GM12878 (cell line): ENCODE data around the gene GCFC2. TPM values are rescaled to one million over a fixed set of nuclear protein-coding genes. Genes with fewer than 3 reads are reported as not detected.

Source experiments
- HDAC6 ChIP-seq: fragments of 200-600 bp; sonication (generic); IDR thresholded peaks from one replicate; pipeline ENCODE4 v1.8.0; 2017; ENCODE audit warnings: antibody characterized with exemption; ENCODE audit not compliant: unreplicated experiment
- YY1 ChIP-seq: IDR thresholded peaks from 2 replicates; pipeline ENCODE4 v1.6.1; 2011; ENCODE audit warnings: low read depth, mild to moderate bottlenecking, low read length
- polyA plus RNA-seq, 11 experiments: library from polyadenylated mRNA; depleted of rRNA in 4 of 11; unstranded in 6 of 11; stranded (reverse) in 5 of 11; fragments of >200 nt; fragmentation: Nextera tagmentation in 4 of 11; fragmentation: Illumina TruSeq in 1 of 11; extraction: Ambion mirVana in 4 of 11; extraction: Trizol in 1 of 11; gene quantifications; 1 replicate in 1 of 11; 2 replicates in 10 of 11; pipeline versions ENCODE4 v1.2.1 to v1.2.3, GENCODE V29; 2011 to 2016; ENCODE audit warnings: inconsistent platforms in 2 of 11, missing spikeins in 2 of 11, low read depth in 1 of 11
- total RNA-seq, 4 experiments: library from RNA; depleted of rRNA in 3 of 4; stranded (reverse); fragments of >200 nt in 3 of 4; fragmentation: Illumina TruSeq in 1 of 4; extraction: Trizol in 1 of 4; gene quantifications; 2 replicates each; pipeline versions ENCODE4 v1.2.1 to v1.2.3, GENCODE V29; 2013 to 2021
- TF ChIP-seq, protein P1 (sequence below): IDR thresholded peaks from 2 replicates; pipeline ENCODE4 v1.6.1; 2012; ENCODE audit warnings: improper control_type of control experiment, low read depth, low read length; ENCODE audit not compliant: insufficient replicate concordance
- TF ChIP-seq, protein P2 (sequence below), 3 experiments: IDR thresholded peaks in 2 of 3; conservative IDR thresholded peaks in 1 of 3; 2 replicates each; pipeline ENCODE4 v1.5.1; 2011; ENCODE audit warnings: low read depth in 3 of 3, low read length in 3 of 3, mild to moderate bottlenecking in 3 of 3, control low read depth in 2 of 3, moderate library complexity in 2 of 3, inconsistent platforms in 1 of 3, mixed read lengths in 1 of 3; ENCODE audit not compliant: control insufficient read depth in 2 of 3, insufficient read depth in 1 of 3; ENCODE audit errors: extremely low read depth in 1 of 3

GCFC2 gene
- total and polyA plus RNA-seq, 10 of the 15 experiments (the other 5 are each of a cell fraction or from before 2014, with no cell fraction given): 15.5 to 36.5 (median 27.4) TPM

DNA sequence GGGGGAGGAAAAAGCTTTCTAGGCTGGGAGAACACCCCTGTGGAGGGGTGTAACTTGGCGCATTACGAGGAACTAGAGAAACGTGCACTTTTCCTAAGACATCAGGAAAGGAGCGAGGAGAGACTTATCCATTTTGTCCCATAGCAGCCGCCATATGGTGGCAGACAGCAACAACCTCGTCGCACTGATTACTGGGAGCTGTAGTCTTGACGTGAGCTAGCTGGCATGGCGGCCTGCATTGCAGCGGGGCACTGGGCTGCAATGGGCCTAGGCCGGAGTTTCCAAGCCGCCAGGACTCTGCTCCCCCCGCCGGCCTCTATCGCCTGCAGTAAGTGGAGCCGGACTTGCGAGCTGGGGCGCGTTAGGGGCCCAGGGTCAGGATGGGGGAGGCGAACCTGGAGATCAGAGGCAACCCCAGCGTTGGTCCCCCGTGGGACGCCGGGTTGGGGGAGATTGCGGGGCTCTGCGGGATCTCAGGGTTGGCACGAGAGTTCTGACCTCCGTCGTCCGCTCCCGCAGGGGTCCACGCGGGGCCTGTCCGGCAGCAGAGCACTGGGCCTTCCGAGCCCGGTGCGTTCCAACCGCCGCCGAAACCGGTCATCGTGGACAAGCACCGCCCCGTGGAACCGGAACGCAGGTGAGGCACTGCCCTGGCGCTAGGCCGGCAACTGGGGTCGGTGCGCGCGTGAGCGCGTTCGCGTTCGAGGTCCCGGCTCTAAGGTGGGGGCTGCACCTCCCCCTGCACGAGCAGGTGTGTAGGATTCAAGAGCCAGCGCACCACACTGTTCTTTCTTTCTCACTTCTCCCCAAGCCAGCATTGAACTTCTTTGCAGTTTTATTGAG, 63.9 kb downstream of the GCFC2 start, which contains the start of gene MRPL19 (continued):
- TF ChIP-seq, protein P1, sequence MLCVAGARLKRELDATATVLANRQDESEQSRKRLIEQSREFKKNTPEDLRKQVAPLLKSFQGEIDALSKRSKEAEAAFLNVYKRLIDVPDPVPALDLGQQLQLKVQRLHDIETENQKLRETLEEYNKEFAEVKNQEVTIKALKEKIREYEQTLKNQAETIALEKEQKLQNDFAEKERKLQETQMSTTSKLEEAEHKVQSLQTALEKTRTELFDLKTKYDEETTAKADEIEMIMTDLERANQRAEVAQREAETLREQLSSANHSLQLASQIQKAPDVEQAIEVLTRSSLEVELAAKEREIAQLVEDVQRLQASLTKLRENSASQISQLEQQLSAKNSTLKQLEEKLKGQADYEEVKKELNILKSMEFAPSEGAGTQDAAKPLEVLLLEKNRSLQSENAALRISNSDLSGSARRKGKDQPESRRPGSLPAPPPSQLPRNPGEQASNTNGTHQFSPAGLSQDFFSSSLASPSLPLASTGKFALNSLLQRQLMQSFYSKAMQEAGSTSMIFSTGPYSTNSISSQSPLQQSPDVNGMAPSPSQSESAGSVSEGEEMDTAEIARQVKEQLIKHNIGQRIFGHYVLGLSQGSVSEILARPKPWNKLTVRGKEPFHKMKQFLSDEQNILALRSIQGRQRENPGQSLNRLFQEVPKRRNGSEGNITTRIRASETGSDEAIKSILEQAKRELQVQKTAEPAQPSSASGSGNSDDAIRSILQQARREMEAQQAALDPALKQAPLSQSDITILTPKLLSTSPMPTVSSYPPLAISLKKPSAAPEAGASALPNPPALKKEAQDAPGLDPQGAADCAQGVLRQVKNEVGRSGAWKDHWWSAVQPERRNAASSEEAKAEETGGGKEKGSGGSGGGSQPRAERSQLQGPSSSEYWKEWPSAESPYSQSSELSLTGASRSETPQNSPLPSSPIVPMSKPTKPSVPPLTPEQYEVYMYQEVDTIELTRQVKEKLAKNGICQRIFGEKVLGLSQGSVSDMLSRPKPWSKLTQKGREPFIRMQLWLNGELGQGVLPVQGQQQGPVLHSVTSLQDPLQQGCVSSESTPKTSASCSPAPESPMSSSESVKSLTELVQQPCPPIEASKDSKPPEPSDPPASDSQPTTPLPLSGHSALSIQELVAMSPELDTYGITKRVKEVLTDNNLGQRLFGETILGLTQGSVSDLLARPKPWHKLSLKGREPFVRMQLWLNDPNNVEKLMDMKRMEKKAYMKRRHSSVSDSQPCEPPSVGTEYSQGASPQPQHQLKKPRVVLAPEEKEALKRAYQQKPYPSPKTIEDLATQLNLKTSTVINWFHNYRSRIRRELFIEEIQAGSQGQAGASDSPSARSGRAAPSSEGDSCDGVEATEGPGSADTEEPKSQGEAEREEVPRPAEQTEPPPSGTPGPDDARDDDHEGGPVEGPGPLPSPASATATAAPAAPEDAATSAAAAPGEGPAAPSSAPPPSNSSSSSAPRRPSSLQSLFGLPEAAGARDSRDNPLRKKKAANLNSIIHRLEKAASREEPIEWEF: no peak
- peak; percentile 99 for TF ChIP-seq YY1
- TF ChIP-seq, protein P2, sequence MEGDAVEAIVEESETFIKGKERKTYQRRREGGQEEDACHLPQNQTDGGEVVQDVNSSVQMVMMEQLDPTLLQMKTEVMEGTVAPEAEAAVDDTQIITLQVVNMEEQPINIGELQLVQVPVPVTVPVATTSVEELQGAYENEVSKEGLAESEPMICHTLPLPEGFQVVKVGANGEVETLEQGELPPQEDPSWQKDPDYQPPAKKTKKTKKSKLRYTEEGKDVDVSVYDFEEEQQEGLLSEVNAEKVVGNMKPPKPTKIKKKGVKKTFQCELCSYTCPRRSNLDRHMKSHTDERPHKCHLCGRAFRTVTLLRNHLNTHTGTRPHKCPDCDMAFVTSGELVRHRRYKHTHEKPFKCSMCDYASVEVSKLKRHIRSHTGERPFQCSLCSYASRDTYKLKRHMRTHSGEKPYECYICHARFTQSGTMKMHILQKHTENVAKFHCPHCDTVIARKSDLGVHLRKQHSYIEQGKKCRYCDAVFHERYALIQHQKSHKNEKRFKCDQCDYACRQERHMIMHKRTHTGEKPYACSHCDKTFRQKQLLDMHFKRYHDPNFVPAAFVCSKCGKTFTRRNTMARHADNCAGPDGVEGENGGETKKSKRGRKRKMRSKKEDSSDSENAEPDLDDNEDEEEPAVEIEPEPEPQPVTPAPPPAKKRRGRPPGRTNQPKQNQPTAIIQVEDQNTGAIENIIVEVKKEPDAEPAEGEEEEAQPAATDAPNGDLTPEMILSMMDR (IDR thresholded peaks at IDR 0.05 in 2 of 3, conservative IDR thresholded peaks at IDR 0.05 in 1 of 3; ENCODE audit: control insufficient read depth in 2 of 3, extremely low read depth in 1 of 3, insufficient read depth in 1 of 3, low read depth in 3 of 3, low read length in 3 of 3): no peak
- TF ChIP-seq HDAC6: no peak
